Stimulated activated CD4-positive, alpha-beta T cell treated with anti-CD3 and anti-CD28 coated beads, TNF-alpha, amount 100 ng/mL, for 1 hour (primary cell): ENCODE measurements around the gene ATM.
"Not testable (repeated sequence)": the region's sequence is repeated elsewhere in the genome, so short reads cannot be mapped to it uniquely, and the experiment has no call there.

Experiments used
- DNase-seq, 3 donors: peaks; one replicate each; pipeline ENCODE4 v3.0.0-alpha.2; 2020; ENCODE audit warnings: low read depth in 3 of 3, low spot score in 1 of 3

Gene ATM

GRCh38 chr11:108370315-108370714 is 147.4 kb downstream of the ATM start:
- no peak for DNase-seq

DNA sequence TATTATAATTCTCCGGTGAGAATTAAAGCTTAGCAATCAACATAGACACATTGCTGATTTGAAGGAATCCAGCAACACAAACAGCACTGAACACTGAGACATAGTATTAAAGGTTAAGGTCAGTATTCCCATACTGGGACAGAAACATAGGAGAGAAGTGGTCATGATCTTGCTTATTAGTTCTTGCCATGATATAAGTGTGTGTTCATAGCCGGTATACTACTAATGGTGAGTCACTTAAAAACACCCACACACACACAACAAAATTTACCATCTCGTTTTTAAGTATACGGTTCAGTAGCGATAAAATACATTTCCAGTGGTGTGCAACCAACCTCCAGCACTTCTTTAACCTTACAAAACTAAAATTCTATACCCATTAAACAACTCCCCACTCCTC is 148.1 kb downstream of the ATM start:
- DNase-seq: no peak

DNA sequence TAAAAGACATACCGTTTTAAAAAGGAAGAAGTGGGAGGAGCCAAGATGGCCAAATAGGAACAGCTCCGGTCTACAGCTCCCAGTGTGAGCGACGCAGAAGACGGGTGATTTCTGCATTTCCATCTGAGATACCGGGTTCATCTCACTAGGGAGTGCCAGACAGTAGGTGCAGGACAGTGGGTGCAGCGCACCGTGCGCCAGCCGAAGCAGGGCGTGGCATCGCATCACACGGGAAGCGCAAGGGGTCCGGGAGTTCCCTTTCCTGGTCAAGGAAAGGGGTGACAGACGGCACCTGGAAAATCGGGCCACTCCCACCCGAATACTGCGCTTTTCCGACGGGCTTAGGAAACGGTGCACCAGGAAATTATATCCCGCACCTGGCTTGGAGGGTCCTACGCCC is 150.6 kb downstream of the ATM start:
- not testable (repeated sequence) for DNase-seq

DNA sequence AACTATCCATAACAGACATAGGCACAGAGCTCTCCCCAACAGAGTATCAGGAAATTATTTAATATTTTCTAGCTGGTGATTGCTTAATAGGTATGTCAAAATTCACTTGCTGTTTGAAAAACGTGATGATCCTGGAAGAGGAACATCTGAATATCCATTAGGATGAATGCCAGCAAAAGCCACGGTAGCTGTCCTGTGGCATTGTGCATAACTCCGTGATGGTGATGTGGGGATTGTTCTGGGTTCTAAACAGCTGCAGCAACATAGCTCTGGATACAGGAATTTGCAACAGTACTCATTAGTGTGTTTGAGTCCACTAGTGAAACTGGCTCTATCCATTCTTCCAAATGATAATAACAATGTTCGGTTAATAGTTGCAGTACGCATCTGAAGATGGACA is 165.7 kb downstream of the ATM start:
- DNase-seq: no peak

- DNase-seq: no peak
These were observed 169.5 kb downstream of the ATM start for GRCh38 chr11:108392353-108392752.

DNA sequence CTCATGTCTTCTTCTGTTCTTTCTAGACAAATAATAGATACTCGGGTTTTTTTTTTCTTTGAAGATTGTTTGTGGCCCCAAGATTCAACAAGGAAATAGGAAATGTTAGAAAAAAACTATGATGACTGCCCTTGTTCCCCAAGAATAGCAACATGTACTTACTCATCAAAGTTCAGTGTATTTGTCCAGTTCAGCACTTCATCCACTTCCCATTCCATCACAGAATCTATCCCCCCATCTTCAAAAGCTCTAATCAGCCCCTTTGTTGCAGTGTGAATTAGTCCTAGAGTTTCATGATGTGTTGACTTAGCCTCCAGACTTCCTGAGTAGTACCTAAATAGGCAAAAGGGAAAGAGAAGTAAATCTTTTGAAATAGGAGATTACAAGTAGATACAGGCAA is 170.2 kb downstream of the ATM start:
- no peak for DNase-seq

GRCh38 chr11:108394744-108395284 is 171.9 kb downstream of the ATM start:
- DNase-seq: no peak

DNA sequence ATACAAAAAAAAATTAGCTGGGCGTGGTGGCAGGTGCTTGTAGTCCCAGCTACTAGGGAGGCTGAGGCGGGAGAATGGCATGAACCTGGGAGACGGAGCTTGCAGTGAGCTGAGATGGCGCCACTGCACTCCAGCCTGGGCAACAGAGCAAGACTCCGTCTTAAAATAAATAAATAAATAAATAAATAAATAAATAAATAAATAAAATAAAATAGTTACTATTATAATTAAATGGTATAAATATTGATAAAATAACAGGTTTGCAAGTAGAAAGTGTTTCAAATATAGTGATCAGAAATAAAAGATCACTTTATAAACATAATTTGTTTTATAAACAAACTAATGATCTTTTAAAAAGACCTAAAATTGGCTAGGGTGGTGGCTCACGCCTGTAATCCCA is 173.8 kb downstream of the ATM start:
- DNase-seq: not testable (repeated sequence)

GRCh38 chr11:108398439-108398838 is 175.6 kb downstream of the ATM start:
- DNase-seq: no peak

GRCh38 chr11:108402241-108402640 is 179.4 kb downstream of the ATM start:
- DNase-seq: no peak

DNA sequence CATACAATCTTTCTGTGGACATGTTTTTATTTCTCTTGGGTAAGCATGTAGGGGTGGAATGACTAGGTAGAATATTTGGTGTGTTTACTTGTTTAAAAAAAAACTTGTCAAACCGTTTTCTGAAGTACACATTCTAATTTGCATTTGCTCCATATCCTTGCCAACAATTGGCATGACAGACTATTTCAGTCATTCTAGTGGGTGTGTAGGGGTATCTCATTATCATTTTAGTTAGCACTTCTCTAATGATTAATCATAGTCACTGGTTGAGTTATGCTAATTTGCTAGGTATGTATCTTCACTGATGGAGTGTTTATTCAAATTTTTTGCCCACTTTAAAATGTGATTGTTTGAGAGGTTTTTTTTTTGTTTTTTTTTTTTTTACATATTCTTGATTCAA is 180.2 kb downstream of the ATM start:
- no peak for DNase-seq

- DNase-seq: no peak
These were observed 182.8 kb downstream of the ATM start for GRCh38 chr11:108405706-108406105.

GRCh38 chr11:108414958-108415357 is 192.1 kb downstream of the ATM start:
- no peak for DNase-seq

DNA sequence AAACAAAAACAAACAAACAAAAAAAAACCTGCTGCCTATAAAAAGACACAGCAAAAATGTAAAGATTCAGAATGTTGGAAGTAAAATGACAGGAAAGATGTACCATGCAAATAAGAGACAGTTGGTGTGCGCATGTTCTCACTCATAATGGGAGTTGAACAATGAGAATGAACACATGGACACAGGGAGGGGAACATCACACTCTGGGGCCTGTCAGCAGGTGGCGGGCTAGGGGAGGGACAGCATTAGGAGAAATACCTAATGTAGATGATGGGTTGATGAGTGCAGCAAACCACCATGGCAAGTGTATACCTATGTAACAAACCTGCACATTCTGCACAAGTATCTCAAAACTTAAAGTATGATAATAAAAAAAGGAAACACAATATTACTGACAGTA is 194.7 kb downstream of the ATM start:
- peak in 1 of 3 donors; percentile 3 for DNase-seq
